CD4-positive, alpha-beta T cell treated with Interleukin-17A for 4 hours (primary cell): ENCODE data around the gene URB2.
"Not testable (repeated sequence)": the region's sequence is repeated elsewhere in the genome, so short reads cannot be mapped to it uniquely, and the experiment has no call there.

Experiments used
- DNase-seq: peaks from one replicate; pipeline ENCODE4 v3.0.0-alpha.2; 2020; ENCODE audit warnings: mixed read lengths

Gene URB2

DNA sequence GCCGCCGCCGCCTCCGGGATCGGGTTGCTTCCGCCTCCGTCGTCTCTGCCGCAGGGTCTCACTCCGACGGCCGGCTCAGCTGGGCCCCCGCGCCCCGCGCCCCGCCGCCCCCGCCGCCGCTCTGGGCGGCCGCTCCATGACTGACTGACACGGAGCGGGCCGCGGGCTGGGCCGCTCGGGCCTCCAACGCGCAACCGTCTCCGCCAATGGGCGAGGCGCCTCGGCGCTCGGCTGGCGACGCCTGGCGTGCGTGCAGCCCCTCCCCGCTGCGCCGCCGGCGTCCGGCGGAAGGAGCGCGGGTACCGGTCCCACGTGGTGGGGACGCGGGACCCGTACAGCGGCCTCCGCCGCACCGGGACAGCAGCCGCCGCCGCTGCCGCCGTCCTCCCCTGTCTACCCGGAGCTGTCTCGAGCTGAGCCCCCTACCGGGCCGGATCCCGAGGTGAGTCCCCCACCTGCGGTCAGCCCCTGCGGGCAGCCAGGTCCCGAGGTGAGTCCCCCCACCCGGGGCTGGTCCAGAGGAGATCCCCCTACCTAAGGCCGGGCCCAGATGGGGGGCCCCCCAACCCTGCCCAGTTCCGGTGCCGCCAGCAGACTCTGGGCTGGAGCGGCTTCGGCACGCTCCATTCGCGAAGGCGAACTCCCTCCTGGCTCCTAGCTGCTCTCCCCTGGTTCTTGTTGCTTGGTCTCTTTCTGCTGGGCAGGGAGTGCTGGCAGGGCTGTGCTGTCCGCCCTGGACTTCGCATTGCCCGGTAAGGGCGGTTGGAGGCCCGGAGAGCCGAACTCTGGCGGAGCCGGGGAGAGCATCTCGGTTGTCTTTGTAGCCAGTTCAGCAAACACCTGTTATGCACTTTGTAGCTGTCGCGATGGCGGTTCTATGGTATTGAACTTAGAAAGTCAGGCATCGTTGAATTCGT lies at the start of gene URB2, which contains the start of gene TAF5L:
URB2 (plus strand) TSS at position 333 of the 917 bp plus-strand sequence. CDS start 1,387 bp downstream, outside the sequence.
TAF5L (minus strand) TSS at position 208 of the 917 bp plus-strand sequence. CDS start 11,640 bp downstream, outside the sequence.
- DNase-seq: peak; percentile 85

DNA sequence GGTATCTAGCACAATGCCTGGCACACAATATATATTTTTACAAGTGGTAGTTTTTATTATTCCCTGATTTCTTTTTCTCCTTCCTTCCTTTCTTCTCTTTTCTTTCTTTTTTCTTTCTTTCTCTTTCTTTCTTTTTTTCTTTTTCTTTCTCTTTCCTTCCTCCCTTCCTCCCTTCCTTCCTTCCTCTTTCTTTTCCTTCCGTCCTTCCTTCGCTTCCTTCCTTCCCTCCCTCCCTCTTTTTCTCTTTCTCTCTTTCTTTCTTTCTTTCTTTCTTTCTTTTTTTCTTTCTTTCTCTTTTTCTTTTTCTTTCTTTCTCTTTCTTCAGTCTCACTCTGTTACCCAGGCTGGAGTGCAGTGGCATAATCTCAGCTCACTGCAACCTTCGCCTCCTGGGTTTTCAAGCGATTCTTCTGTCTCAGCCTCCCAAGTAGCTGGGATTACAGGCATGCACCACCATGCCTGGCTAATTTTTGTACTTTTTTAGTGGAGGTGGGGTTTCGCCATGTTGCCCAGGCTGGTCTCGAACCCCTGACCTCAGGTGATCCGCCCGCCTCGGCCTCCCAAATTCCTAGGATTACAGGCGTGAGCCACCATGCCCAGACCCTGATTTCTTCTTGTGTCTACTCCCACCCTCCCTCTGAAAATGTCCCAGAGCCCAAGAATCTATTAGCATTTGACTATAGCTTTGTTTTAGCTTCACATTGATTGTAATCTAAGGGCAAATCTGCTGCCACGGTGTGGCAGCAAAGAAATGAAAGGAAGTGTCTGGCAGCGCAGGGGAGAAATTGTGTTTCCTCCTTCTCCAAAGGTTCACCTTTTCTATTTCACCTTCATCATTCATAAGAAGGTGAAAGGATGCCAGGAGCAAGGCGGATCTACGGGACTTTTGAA lies 47.6 kb upstream of the URB2 start:
- no peak for DNase-seq

DNA sequence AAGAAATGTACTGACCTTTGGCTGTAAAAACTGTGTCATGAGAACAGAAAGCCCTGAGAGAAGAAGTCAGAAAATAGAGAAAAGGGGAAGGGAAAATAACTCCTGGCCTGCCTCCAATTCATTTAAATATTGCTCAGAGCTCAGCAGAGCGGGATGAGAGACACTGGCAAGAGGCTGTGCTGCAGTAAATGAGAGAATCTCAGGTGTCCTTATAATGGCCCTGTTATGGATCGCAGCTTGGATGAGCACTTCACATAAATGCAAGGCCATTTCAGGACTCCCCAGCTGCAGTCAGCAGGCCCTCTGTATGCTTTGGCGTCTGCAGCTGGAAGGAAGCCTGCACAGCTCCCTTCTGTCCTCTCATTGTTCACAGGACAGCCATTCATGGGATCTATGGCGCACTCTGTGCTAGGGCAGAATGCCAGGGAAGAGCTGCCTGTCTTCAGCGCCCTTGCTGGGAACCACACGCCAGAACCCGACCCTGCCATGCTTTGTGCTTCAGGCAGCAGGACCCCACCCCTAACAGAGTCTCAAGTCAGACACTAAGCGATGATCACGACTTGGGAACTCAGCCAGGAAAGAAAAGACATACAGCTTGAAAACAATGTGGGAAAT lies 46.9 kb upstream of the URB2 start:
- no peak for DNase-seq

DNA sequence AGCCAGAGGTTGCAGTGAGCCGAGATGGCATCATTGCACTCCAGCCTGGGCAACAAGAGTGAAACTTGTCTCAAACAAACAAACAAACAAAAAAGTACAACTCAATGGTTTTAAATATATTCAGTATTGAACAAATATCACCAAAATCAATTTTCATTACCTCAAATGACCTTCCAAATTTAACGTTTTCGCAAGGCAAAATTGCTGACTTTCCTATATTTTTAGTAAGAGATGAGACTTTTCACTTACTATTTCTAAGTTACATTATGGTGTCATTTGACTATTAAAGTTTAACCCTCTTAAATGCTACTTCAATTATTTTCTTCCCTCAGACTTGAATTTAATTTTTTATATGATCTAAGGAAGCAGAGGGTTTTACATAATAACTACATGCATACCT lies 44.6 kb upstream of the URB2 start:
- no peak for DNase-seq

DNA sequence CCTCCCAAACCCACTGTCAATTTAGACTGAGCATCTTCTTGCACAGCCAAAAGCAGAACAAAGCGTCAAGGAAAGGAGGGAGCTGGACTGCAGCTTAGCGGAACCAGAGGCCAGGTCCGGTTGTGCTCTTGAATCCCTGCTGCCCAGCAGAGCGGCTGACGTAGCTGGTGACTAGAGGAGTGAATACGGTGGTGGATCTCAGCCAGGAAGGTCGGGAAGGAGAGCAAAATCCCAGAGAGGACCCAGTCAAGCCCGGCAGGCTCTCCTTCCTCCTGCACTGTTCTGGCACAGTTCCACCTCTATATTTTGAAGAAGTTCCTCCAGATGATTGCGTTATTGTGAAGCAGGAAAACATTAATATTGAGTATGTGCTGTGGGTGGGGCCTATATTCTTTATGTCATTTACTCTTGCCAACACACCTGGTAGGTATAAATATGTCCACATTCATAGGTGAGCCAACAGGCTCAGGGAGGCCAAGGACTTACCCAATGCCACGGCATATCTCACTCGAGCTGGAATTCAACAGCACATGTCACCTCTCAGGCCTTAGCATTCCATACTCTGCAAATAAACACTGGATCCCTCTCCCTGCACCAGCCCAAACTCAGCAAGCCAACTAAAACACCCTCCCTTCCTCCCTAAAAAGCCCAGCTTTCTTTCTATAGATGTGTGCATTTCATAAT lies 43.9 kb upstream of the URB2 start:
- DNase-seq: no peak

DNA sequence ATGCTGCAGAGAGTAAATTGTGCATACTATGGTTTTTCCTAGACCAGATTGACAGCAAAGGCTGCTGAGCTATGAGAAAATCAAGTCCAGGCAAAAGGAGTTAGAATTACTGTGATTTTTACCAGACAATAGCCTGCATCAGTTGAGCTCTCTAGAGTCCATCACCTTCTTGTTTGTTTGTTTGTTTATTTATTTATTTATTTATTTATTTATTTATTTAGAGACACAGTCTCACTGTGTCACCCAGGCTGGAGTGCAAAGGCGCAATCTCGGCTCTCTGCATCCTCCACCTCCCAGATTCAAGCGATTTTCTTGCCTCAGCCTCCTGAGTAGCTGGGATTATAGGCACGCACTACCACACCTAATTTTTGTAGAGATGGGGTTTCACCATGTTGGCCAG lies 43.3 kb upstream of the URB2 start:
- no peak for DNase-seq

DNA sequence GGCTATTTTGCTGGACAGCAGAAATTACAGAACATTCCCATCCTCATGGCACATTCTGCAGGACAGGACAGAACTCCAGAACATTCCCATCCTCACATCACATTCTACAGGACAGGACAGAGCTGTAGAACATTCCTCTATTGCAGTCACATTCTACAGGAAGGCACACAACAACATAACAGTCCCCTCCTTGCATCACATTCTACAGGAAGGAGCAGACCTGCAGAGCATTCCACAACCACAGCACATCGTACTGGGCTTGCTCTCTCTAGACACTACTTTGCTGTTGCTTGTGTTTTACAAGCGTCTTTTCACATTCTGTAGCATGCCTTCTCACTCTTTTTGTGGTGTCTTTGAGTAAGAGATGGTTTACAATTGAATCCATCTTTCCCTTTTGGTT lies 40.7 kb upstream of the URB2 start:
- no peak for DNase-seq

DNA sequence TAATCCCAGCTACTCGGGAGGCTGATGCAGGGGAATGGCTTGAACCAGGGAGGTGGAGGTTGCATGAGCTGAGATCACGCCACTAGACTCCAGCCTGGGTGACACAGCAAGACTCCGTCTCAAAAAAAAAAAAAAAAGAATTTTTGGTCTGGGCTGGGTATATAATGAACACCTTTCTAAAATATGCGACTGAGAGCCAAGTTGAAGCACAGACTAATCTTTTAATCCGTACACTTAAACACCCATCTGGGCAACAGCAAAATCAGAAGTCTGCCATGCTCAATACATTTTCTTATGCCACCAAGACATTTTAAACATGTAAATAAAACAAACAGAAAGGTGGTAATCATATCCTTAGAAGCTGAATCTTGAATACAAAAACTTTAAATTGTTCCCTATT lies 35.9 kb upstream of the URB2 start:
- no peak for DNase-seq

DNA sequence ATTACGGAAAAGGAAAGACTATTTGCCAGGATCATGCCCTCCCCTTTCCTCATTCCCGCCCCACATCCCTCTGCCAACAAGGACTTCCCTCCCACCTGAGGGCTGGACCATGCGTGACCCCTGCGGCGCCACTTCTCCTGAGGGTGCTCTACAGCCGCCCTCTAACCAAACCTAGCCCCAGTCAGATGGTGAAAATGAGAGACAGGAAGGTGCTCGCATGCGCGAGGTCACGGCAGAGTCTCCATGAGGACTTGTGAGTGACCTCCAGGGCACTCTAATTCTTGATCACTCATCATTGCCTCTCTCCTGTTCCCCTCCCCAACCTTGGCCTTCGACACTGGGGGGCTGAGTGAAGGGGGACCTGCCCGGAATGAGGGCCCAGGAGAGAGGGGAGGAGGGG lies 32.2 kb upstream of the URB2 start:
- DNase-seq: no peak

DNA sequence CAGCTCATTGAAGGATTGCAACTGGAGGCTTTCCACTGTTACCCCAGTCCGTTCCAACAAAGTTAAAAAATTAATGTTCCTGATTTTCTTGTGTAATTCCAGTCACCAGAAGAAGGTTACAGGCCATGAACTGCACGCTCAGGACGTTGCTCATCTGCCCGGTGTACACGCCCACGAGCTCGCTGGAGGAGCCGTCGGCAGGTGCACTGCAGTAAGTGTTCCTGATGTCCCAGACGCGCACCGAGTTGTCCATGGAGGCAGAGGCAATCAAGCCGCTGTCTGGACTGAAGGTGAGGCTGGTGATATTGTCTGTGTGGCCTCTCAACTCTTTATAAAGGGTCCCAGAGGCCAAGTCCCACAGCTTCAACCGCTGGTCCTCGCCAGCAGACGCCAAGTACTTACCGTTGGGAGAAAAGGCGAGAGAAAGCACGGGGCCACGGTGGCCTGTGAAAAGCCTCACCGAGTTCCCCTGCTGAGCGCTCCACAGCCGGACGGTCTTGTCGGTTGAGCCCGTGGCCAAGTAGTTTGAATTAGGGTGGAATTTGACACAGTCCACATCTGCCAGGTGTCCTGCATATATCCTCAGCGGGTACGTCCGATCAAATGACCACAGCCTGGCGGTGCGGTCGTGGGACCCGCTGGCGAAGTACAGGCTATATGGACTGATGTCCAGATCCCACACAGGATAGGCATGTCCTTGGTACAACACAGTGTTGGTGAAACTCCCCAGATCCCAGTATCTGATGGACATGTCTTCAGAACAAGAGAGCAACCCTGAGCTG lies 31.6 kb upstream of the URB2 start:
- DNase-seq: no peak

DNA sequence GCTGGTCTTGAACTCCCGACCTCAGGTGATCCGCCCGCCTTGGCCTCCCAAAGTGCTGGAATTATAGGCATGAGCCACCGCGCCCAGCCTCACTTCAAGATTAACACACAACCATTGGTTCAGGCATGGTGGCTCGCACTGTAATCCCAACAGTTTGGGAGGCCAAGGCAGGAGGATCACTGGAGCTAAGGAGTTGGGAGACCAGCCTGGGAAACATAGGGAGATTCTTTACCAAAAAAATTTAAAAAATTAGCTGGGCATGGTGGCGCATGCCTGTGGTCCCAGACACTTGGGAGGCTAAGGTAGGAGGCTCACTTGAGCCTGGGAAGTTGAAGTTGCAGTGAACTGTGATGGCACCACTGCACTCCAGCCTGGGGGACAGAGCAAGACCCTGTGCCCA lies 30.2 kb upstream of the URB2 start:
- not testable (repeated sequence) for DNase-seq

DNA sequence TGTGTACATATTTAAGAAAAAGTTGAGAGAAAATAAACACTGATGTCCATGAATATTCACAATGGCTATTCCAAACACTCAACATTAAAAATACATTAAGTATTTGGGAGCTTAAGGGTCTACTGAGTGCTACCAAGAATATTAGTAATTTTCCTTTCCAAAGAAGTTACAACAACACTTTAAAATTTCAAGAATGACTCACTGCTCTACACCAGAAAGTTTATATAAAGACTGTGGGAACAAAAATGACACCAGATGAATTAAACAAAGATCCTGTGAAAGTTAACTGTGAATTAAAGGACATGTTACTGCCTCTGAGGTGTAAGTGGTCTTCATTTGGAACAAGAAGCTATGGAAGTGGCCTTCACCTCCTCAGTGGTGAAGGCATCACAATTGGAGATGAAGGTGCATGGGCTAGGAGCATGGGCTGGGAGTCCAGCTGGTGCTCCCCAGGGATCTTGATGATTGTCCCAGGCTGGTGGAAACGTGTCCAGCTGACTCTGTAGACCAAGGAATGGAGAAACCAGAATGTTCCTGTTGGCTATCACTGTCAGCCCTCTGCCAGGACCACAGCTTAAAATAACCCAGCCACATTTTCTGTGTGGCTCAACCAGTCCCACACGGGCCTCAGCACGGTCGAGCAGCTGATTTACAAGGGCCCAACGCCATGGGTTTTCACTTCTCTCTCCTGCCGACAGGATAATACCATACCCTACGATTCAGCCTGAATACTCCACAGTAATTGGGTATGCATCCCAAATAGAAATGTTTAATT lies 28.9 kb upstream of the URB2 start:
- DNase-seq: no peak

DNA sequence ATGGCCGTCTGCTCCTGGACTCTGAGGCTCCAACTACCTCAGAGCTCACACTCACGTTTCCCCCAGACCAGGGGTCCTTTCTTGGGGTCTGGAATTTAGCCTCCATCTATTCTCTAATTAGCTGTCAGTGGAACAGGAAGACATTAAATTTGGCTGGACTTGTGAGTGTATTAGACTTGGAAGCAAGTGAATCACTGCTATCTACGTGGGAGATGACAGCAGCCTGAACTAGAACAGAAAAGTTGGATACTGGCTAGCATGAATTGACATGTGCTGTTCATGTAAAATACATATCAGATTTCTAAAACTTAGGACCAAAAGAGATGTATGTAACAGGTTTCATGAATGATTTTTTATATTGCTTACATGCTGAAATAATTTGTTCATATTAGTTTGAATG lies 28.2 kb upstream of the URB2 start:
- DNase-seq: no peak

DNA sequence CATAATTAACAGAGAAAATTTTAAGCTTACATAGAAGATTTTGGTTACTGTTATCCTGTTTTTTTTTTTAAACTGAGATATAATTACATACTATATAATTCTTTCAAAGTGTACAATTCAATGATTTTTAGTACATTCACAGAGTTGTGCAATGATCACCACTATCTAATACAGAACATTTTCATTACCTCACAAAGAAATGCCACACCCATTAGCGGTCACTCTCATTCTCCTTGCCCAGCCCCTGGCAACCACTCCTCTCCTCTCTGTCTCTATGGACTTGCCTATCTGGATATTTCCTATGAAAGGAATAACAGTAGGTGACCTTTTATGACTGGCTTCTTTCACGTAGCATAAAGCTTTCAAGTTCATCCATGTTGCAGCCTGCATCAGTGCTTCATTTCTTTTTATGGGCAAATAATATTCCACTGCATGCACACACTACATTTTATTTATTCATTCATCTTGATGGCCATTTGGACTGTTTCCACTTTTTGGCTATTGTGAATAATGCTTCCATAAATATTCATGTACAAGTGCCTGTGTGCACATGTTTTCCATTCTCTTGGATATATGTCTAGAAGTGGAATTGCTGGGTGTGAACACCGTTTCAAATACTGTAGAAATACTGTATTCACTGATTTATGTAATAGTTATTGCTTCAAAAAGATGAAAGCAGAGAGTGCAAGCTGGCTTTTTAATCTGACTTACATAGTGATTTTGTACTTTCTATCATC lies 26.7 kb upstream of the URB2 start:
- no peak for DNase-seq

DNA sequence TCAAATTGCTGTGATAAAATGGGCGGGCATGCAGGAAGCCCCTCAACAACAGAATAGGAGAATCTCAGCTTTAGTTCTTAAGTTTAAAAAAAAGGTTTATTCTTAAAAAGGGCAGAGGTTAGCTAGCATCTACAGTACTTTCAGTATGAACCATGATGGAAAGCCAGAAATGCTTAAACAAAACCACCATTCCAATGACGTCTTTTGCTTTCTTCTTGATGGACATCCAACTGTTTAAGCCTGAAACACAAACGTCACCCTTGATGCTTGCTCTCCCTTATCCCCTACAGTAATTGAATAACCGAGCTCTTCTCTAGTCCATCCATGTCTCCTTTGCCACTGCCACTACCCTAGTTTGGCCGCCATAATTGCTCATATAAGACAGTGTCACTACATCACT lies 25.8 kb upstream of the URB2 start:
- no peak for DNase-seq

DNA sequence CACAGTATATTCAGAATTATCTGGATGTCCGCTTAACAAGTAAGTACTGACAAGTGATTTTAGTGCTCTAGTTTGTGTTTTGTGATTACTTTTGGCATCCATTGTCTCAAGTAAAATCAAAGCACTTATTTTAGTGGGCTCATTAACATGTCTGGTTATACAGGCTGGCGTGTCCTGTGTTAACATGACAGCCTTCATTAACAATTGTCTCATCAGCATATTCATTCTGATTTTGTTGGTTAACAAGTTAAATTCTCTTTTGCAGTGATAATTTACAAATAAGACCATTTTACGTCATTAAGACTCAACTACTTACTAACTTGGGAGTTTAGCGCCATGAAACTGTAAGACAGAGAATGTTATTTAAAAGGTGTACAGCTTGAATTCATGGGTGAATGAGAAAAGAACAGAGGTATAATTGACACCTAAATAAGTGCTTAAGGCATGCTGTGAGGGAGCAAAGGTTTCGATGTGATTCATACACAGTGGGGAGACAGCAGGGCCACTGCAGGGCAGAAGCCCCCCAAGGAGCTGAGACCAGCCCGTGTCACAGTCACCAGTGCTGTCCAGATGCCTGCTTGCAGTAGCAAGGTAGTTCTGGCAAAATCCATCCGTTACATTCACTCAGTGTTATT lies 22.6 kb upstream of the URB2 start:
- no peak for DNase-seq

DNA sequence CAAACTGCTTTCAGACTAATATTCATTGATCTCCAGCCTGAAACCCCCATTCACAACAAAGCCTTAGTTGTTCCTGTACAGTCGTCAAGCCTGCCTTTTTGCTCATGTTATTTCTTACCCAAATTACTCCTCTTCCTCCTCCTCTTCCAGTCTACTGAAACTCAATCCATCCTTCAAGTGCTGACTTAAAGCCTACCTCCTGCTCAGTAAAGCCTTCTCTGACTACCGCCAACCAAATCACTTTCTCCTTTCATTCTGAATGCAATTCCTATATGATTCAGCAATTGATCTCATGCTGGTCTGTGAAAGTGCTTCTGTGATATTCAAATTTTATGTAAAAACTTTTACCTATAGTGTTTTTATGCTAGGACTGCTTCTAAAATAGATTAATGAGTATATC lies 18.7 kb upstream of the URB2 start:
- DNase-seq: no peak

DNA sequence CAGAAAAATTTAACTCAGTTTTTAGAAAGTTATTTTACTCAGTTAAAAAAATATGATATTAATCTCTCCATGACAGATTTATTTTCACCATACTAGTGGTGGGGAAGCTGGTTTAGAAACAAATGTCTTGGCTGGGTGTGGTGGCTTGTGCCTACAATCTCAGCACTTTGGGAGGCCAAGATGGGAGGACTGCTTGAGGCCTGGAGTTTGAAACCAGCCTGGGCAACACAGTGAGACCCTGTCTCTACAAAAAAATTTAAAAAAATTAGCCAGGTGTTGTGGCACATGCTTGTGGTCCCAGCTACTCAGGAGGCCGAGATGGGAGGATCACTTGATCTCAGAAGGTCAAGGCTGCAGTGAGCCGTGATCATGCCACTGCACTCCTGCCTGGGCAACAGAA lies 17.5 kb upstream of the URB2 start:
- no peak for DNase-seq

DNA sequence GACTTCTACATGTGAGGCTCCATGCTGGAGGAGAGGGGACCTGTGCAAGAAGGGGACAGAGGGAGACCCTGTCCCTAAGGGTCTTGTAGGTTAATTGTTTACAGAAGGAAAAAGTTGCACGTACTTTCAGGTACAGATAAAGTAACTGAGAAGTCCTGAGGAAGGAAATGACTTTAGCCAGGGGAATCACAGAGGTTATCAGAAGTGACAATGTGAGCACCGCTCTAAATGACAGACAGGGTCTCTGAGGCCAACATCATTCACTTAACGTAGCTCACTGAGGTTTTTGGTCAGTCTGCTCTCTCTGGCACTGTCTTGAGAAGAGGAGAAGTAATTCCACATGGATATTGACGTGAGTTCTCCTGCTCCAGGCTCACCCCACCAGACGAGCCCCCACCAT lies 12.1 kb upstream of the URB2 start:
- no peak for DNase-seq

DNA sequence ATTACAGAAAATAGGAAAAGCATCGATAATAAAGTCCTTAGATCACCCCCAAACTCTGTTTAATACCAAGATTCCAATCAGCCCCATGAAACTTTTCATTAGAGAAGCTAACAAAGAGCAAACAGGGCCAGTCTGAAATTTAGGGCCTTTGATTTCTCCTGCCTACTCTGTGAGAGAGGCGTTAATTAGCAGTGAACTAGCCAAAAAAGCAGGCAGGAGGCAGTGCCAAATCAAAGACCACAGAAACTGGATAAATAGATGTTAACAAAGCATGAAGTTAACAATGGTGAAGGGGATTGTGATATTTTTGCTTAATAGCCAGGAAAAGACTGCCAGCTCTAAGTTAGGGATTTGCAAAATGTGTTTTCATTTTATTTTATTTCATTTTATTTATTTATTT lies 11.3 kb upstream of the URB2 start:
- no peak for DNase-seq
